ENCODE measurements around the gene AP1G2. TPM values are rescaled to one million over a fixed set of nuclear protein-coding genes. Genes with fewer than 3 reads are reported as not detected.
A peak's percentile ranks its signal among the peaks of the same experiment; 100 is the strongest.

The AP1G2 gene
- total and polyA plus RNA-seq, 2 of the 13 experiments (the other 11 are each of a cell fraction or from before 2014, with no cell fraction given): 96.9 to 611 TPM

DNA sequence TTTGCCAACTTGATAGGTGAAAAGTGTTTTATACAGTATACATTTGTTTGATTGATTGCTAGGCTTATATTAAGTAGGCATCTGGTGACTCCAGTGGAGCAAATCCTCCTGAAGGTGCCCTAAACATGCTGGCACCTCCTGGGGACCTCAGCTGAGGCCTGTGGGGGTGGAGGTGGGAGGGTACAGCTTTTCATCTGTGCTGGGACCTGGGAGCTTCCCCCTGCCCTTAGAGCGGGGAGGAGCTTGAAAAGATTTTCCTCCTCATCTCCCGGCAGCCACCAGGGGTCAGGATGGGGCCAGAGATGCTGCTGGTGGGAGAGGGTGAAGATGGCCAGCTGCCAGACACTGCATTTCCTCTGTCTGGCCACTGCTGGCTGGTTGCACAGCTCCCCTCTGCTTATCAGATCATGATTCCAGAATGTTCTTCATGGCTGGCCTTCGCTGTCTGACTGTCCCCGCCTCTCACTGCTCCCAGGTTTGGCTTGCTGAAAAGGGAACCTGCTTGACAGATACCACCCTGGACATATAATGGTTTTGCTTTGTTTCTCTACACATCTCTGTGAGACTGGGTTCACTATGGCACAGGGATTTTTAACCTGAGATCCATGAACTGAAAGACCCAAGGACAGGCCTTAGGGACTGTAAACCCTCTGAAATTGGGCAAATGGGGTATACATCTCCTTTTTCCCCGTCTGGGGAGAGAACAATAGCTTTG lies 21.4 kb upstream of the AP1G2 start (continued):
- TF ChIP-seq, protein P1, sequence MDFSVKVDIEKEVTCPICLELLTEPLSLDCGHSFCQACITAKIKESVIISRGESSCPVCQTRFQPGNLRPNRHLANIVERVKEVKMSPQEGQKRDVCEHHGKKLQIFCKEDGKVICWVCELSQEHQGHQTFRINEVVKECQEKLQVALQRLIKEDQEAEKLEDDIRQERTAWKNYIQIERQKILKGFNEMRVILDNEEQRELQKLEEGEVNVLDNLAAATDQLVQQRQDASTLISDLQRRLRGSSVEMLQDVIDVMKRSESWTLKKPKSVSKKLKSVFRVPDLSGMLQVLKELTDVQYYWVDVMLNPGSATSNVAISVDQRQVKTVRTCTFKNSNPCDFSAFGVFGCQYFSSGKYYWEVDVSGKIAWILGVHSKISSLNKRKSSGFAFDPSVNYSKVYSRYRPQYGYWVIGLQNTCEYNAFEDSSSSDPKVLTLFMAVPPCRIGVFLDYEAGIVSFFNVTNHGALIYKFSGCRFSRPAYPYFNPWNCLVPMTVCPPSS (IDR thresholded peaks at IDR 0.05): no peak
- TF ChIP-seq, protein P2, sequence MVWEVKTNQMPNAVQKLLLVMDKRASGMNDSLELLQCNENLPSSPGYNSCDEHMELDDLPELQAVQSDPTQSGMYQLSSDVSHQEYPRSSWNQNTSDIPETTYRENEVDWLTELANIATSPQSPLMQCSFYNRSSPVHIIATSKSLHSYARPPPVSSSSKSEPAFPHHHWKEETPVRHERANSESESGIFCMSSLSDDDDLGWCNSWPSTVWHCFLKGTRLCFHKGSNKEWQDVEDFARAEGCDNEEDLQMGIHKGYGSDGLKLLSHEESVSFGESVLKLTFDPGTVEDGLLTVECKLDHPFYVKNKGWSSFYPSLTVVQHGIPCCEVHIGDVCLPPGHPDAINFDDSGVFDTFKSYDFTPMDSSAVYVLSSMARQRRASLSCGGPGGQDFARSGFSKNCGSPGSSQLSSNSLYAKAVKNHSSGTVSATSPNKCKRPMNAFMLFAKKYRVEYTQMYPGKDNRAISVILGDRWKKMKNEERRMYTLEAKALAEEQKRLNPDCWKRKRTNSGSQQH (CRISPR knock-in tag; IDR thresholded peaks at IDR 0.05; ENCODE audit: low read depth): peak; percentile 97
- TF ChIP-seq, protein P3, sequence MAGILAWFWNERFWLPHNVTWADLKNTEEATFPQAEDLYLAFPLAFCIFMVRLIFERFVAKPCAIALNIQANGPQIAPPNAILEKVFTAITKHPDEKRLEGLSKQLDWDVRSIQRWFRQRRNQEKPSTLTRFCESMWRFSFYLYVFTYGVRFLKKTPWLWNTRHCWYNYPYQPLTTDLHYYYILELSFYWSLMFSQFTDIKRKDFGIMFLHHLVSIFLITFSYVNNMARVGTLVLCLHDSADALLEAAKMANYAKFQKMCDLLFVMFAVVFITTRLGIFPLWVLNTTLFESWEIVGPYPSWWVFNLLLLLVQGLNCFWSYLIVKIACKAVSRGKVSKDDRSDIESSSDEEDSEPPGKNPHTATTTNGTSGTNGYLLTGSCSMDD (CRISPR knock-in tag; IDR thresholded peaks at IDR 0.05): no peak
- TF ChIP-seq, protein P4, sequence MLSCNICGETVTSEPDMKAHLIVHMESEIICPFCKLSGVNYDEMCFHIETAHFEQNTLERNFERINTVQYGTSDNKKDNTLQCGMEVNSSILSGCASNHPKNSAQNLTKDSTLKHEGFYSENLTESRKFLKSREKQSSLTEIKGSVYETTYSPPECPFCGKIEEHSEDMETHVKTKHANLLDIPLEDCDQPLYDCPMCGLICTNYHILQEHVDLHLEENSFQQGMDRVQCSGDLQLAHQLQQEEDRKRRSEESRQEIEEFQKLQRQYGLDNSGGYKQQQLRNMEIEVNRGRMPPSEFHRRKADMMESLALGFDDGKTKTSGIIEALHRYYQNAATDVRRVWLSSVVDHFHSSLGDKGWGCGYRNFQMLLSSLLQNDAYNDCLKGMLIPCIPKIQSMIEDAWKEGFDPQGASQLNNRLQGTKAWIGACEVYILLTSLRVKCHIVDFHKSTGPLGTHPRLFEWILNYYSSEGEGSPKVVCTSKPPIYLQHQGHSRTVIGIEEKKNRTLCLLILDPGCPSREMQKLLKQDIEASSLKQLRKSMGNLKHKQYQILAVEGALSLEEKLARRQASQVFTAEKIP (CRISPR knock-in tag; IDR thresholded peaks at IDR 0.05; ENCODE audit: borderline replicate concordance): no peak
- TF ChIP-seq ZNF749 (CRISPR knock-in tag; IDR thresholded peaks at IDR 0.05; ENCODE audit: borderline replicate concordance): peak; percentile 94; the same call in 1 of the 2 replicates
- TF ChIP-seq HNRNPLL (IDR thresholded peaks at IDR 0.05; ENCODE audit: low read depth, low read length, poor library complexity, severe bottlenecking): no peak
- TF ChIP-seq POLR2AphosphoS2 (IDR thresholded peaks at IDR 0.05; ENCODE audit: low read depth, low read length): no peak
- TF ChIP-seq ZNF432 (CRISPR knock-in tag; IDR thresholded peaks at IDR 0.05; ENCODE audit: borderline replicate concordance): no peak
- TF ChIP-seq POGK (CRISPR knock-in tag; conservative IDR thresholded peaks at IDR 0.05): peak; percentile 98
- no peak for TF ChIP-seq PBX3 (CRISPR knock-in tag; IDR thresholded peaks at IDR 0.05; ENCODE audit: borderline replicate concordance)
- peak; percentile 96; the same call in 1 of the 2 replicates for TF ChIP-seq NRL (CRISPR knock-in tag; IDR thresholded peaks at IDR 0.05; ENCODE audit: borderline replicate concordance)
- peak; percentile 89 for TF ChIP-seq UBTF (CRISPR knock-in tag; IDR thresholded peaks at IDR 0.05)
- peak; percentile 100 for TF ChIP-seq REPIN1 (CRISPR knock-in tag; IDR thresholded peaks at IDR 0.05; ENCODE audit: borderline replicate concordance, low read depth)
- no peak for TF ChIP-seq CENPX (CRISPR knock-in tag; IDR thresholded peaks at IDR 0.05)
- TF ChIP-seq, protein P5, sequence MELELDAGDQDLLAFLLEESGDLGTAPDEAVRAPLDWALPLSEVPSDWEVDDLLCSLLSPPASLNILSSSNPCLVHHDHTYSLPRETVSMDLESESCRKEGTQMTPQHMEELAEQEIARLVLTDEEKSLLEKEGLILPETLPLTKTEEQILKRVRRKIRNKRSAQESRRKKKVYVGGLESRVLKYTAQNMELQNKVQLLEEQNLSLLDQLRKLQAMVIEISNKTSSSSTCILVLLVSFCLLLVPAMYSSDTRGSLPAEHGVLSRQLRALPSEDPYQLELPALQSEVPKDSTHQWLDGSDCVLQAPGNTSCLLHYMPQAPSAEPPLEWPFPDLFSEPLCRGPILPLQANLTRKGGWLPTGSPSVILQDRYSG (CRISPR knock-in tag; IDR thresholded peaks at IDR 0.05): peak; percentile 62; the same call in 1 of the 2 replicates
